Sigmoid colon (tissue), 7 donors: ENCODE data around the gene TAF12. TPM values are rescaled to one million over a fixed set of nuclear protein-coding genes. Genes with fewer than 3 reads are reported as not detected.

Source experiments
- DNase-seq: peaks from one replicate; pipeline ENCODE4 v3.0.0-alpha.2; 2019
- H3K27ac ChIP-seq, 4 donors: fragments of 200-600 bp; sonication (generic); one replicate each; pipeline ENCODE4 v1.5.1; 2016 to 2019; ENCODE audit warnings: mild to moderate bottlenecking in 1 of 4
- H3K27me3 ChIP-seq, 3 donors: fragments of 200-600 bp; sonication (generic); one replicate each; pipeline ENCODE4 v1.5.1; 2019; ENCODE audit warnings: mild to moderate bottlenecking in 1 of 3
- H3K36me3 ChIP-seq, 4 donors: fragments of 200-600 bp; sonication (generic); one replicate each; pipeline ENCODE4 v1.5.1; 2016 to 2019
- H3K4me1 ChIP-seq, 4 donors: fragments of 200-600 bp; sonication (generic); one replicate each; pipeline ENCODE4 v1.5.1; 2017 to 2019
- H3K4me3 ChIP-seq, 4 donors: fragments of 200-600 bp; sonication (generic); one replicate each; pipeline ENCODE4 v1.5.1; 2017 to 2019; ENCODE audit warnings: mild to moderate bottlenecking in 2 of 4, moderate library complexity in 1 of 4
- H3K9me3 ChIP-seq, 4 donors: fragments of 200-600 bp in 3 of 4; sonication (generic) in 3 of 4; one replicate each; pipeline versions ENCODE4 v1.5.1 to v1.6.1; 2013 to 2019
- EP300 ChIP-seq, 4 donors: sonication (generic); formaldehyde crosslinking; IDR thresholded peaks; one replicate each; pipeline ENCODE4 v1.6.1; 2017; ENCODE audit warnings: antibody characterized with exemption in 4 of 4
- POLR2A ChIP-seq, 2 donors: fragments of 450-650 bp; IDR thresholded peaks; one replicate each; pipeline ENCODE4 v1.6.1; 2016; ENCODE audit warnings: antibody characterized with exemption in 2 of 2, mild to moderate bottlenecking in 2 of 2, moderate library complexity in 2 of 2
- POLR2AphosphoS5 ChIP-seq, 4 donors: sonication (generic); formaldehyde crosslinking; IDR thresholded peaks; one replicate each; pipeline ENCODE4 v1.6.1; 2017; ENCODE audit warnings: antibody characterized with exemption in 4 of 4
- WGBS, 2 donors: extraction: QIAGEN DNeasy Blood & Tissue Kit; methylation state at CpG; one replicate each; pipeline ENCODE4 v1.1.7; 2013; 5-methylcytosine and 5-hydroxymethylcytosine counted together
- intact Hi-C: fragments of 100-400 bp; cut with DNase I; formaldehyde crosslinking; loops from one replicate; pipeline ENCODE4 v1.15.1; 2023
- polyA plus RNA-seq, 3 donors: library from polyadenylated mRNA; stranded (reverse); fragments of 200-250 nt; gene quantifications; one replicate each; pipeline ENCODE4 v1.2.3, GENCODE V29; 2013
- total RNA-seq, 4 donors: library from RNA; depleted of rRNA; stranded (reverse); fragments of >200 nt; gene quantifications; one replicate each; pipeline ENCODE4 v1.1.0, GENCODE V29; 2016
- TF ChIP-seq, protein P1 (sequence below), 4 experiments: fragments of 450-650 bp in 3 of 4; fragments of 200-600 bp in 1 of 4; IDR thresholded peaks; one replicate each; pipeline ENCODE4 v1.5.1; 2016 to 2019; ENCODE audit warnings: antibody characterized with exemption in 4 of 4, mild to moderate bottlenecking in 3 of 4, moderate library complexity in 2 of 4
- donor health status: healthy with polysubstance abuse.
- donor health status: Bipolar disorder and iron deficiency.
- donor health status: healthy.

Gene TAF12
- total and polyA plus RNA-seq, 7 donors, result 16.8 to 27.5 (median 20.4) TPM

DNA sequence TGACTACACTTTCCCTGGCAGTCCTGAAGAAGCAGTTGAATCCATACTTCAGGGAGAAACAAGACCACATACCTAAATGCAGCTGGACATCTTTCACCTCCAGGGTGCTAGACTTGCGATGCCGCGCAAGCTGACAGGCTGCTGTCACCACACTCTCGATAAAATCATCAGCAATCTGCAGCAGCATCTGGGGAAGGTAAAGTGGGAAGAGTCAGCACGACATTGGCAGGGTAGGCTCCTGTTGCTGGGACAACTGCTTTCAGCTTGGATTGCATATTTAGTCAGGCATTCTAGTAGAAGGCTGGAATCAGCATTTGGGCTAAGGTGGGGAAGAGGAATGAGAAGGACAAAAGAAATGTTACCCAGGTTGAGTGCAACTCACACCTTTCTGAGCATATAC is 29.7 kb downstream of the TAF12 start:
- Histone ChIP-seq H3K36me3 (peaks cover 20 to 95% (median 31%) of the 10 kb centered on the region in 4 donors), H3K27ac (no peak overlapping the region), H3K4me1 (no peaks in the 10 kb centered on the region), H3K27me3 (no peaks in the 10 kb centered on the region), H3K4me3 (no peak overlapping the region), H3K9me3 (no peaks in the 10 kb centered on the region)
- no peak for TF ChIP-seq POLR2AphosphoS5 (IDR thresholded peaks at IDR 0.05)
- TF ChIP-seq EP300 (IDR thresholded peaks at IDR 0.05), result no peak
- TF ChIP-seq, protein P1, sequence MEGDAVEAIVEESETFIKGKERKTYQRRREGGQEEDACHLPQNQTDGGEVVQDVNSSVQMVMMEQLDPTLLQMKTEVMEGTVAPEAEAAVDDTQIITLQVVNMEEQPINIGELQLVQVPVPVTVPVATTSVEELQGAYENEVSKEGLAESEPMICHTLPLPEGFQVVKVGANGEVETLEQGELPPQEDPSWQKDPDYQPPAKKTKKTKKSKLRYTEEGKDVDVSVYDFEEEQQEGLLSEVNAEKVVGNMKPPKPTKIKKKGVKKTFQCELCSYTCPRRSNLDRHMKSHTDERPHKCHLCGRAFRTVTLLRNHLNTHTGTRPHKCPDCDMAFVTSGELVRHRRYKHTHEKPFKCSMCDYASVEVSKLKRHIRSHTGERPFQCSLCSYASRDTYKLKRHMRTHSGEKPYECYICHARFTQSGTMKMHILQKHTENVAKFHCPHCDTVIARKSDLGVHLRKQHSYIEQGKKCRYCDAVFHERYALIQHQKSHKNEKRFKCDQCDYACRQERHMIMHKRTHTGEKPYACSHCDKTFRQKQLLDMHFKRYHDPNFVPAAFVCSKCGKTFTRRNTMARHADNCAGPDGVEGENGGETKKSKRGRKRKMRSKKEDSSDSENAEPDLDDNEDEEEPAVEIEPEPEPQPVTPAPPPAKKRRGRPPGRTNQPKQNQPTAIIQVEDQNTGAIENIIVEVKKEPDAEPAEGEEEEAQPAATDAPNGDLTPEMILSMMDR (IDR thresholded peaks at IDR 0.05), result no peak
- no peak for TF ChIP-seq POLR2A (IDR thresholded peaks at IDR 0.05)
- 96% methylated on average over 5 of the region's 5 CpGs for WGBS, 2 donors
- no peak for DNase-seq
- intact Hi-C loops, result no loop called here

DNA sequence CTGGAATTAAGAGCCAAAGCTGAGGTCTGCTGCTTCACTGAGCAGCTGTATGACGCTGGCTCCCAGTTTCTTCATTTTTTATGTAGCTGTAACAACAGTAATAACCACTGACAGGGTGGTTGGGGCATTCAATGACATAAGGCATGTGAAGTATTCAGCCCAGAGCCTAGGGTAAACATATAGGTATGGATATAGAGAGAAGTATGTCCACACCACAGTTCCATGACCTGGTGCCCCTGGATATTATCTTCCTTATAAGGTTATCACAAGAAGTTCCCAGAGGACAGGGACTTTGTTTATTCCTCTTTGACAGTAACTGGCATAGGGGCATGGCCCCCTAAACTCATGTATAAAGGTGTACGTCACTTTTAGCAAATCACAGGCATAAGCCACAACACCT is 36.1 kb downstream of the TAF12 start:
- Histone ChIP-seq H3K27ac (no peak overlapping the region), H3K9me3 (no peaks in the 10 kb centered on the region), H3K4me3 (no peak overlapping the region), H3K4me1 (peaks cover 0 to 2% (median 0%) of the 10 kb centered on the region in 4 donors), H3K36me3 (peaks cover 27 to 84% (median 33%) of the 10 kb centered on the region in 4 donors), H3K27me3 (no peaks in the 10 kb centered on the region)
- TF ChIP-seq POLR2A (IDR thresholded peaks at IDR 0.05) (no peak), POLR2AphosphoS5 (IDR thresholded peaks at IDR 0.05) (no peak), EP300 (IDR thresholded peaks at IDR 0.05) (no peak)
- TF ChIP-seq, protein P1 (IDR thresholded peaks at IDR 0.05), result no peak
- WGBS, 2 donors, result 94 to 95% methylated on average over 2 of the region's 2 CpGs
- intact Hi-C loops, result loop anchor here (10.0 kb wide), 1 partner anchor 362 kb away; no protein-coding TSS in a partner anchor
- no peak for DNase-seq

DNA sequence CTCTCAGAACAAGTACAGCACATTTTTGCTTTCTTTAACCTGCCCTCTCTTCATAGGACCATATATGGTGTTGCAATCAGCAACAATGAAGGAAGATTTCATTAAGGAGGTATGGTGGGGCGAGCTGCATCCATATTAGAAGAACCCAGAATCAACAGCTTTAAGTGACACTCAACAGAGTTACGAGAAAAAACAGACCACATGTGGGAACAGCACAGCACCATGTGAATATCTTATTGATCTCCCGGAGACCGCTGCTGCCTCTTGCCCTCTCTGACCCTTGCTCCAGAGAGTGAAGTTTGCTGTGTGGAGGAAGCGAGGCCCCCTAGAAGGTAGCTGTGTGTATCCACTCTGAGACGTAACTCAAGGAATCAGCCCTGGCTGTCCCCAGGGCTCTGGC is 37.9 kb downstream of the TAF12 start:
- Histone ChIP-seq H3K9me3 (no peaks in the 10 kb centered on the region), H3K4me3 (no peak overlapping the region), H3K27ac (no peak overlapping the region), H3K36me3 (peaks cover 23 to 66% (median 31%) of the 10 kb centered on the region in 4 donors), H3K27me3 (no peaks in the 10 kb centered on the region), H3K4me1 (peaks cover 0 to 8% (median 0%) of the 10 kb centered on the region in 4 donors)
- intact Hi-C loops, result loop anchor here (5.0 to 10.0 kb wide), 2 partner anchors 243 to 360 kb away; no protein-coding TSS in a partner anchor
- no peak for DNase-seq
- TF ChIP-seq POLR2A (IDR thresholded peaks at IDR 0.05) (no peak), POLR2AphosphoS5 (IDR thresholded peaks at IDR 0.05) (no peak), EP300 (IDR thresholded peaks at IDR 0.05) (no peak)
- TF ChIP-seq, protein P1 (IDR thresholded peaks at IDR 0.05), result no peak
- WGBS, 2 donors, result 92 to 95% methylated on average over 6 of the region's 6 CpGs

DNA sequence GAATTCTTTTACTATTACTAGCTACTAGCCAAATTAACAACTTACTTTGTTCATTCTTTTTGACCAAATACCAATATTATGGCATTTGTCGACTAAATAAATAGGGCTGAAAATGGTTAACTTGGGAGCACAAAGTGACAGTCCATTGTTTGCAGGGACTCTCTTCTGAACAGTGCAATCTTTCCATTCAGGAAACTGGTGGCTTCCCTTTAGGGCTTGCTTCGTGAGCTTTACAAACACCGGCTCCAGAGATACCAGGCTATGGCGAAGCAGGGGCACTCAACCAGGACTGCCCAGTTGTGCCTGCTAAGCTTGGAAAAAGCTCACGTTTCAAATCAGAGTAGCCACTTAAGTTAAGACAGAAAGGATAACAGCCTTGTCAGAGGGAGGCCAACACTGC is 38.5 kb downstream of the TAF12 start:
- intact Hi-C loops, result loop anchor here (5.0 to 10.0 kb wide), 2 partner anchors 242 to 360 kb away; no protein-coding TSS in a partner anchor
- no peak for TF ChIP-seq EP300 (IDR thresholded peaks at IDR 0.05)
- no peak for TF ChIP-seq POLR2AphosphoS5 (IDR thresholded peaks at IDR 0.05)
- TF ChIP-seq POLR2A (IDR thresholded peaks at IDR 0.05), result no peak
- TF ChIP-seq, protein P1 (IDR thresholded peaks at IDR 0.05), result no peak

More for the DNA sequence above, 38.5 kb downstream of the TAF12 start:
- Histone ChIP-seq H3K4me3 (no peak overlapping the region), H3K9me3 (no peaks in the 10 kb centered on the region), H3K4me1 (peaks cover 0 to 8% (median 0%) of the 10 kb centered on the region in 4 donors), H3K27ac (no peak overlapping the region), H3K27me3 (no peaks in the 10 kb centered on the region), H3K36me3 (peaks cover 23 to 60% (median 29%) of the 10 kb centered on the region in 4 donors)
- 94% methylated on average over 5 of the region's 5 CpGs for WGBS, 2 donors
- no peak for DNase-seq
